Measurements from ENCODE around the gene TTC39A.

Gene TTC39A

DNA sequence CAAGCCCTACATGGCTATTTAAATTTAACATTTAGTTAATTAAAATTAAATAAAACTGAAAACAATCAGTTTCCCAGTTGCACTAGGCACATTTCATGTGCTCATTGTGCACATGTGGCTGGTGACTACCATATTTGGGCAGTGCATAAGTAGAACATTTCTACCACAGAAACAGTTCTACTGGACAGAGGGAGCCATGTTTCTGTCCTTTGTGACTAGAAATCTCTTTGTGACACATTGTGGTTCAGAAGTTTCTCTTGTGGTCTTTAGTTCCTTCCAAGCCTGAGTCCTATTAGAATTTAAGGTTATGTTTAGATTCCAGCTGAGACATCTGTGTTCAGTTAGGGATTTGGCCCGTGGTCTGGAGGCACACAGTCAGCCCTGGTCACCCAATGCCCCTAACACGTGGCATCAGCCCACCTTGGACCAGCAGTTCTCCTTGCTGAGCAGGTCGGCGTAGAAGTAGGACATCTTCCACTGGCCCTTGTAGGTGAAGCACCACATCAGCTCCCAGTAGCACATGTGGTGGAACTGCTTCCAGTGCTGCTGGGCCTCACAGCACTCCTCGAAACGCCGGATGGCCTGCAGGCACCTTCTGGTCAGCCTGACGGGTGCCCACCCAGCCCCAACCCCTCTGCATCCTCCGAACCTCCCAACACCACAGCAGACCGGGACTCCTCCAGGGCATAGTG is 29.1 kb downstream of the TTC39A start:
- no peaks in the 10 kb centered on the region for H3K27me3 Mint-ChIP-seq (ENCODE audit: low read depth)
- peaks cover 17% of the 10 kb centered on the region for H3K4me1 Mint-ChIP-seq (ENCODE audit: low read depth)
- H3K4me3 Mint-ChIP-seq, result no peak overlapping the region
- H3K9me3 Mint-ChIP-seq, result no peaks in the 10 kb centered on the region
- no peaks in the 10 kb centered on the region for H3K36me3 Mint-ChIP-seq (ENCODE audit: low read depth)
- H3K27ac Mint-ChIP-seq, result no peak overlapping the region

DNA sequence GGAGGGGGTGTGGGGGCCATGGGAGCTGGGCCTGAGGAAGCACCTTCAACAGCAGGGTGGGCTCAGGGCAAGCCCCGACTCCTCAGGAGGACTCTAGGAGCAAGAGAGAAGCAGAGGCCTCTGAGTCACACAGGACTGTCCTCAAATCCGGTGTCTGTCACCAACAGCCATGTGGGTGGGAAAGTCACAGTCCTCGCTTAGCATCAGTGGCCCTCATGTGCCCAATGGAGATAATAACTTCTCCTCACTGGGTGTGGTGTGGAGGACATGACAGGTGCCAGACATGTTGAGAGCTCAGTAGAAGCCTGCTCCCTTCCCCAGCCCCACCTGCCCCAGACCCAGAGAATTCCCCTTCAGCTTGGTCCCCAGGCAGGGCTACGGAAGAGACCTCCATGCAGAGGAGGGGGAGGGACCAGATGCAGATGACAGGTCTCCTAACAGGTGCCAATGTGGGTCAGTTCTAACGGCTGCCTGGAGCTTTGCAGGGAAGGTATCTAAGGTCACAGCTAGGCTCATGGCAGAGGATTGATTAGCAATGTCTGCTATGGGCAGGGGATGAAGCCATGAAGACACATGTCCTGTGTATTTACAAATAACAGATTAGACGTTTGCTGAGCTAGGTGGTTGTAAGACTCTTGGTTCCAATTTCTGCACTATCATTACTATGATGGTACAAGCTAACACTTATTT is 30.2 kb downstream of the TTC39A start:
- H3K27me3 Mint-ChIP-seq (ENCODE audit: low read depth), result no peaks in the 10 kb centered on the region
- no peaks in the 10 kb centered on the region for H3K9me3 Mint-ChIP-seq
- H3K4me3 Mint-ChIP-seq, result no peak overlapping the region
- H3K36me3 Mint-ChIP-seq (ENCODE audit: low read depth), result no peaks in the 10 kb centered on the region
- H3K27ac Mint-ChIP-seq, result no peak overlapping the region
- H3K4me1 Mint-ChIP-seq (ENCODE audit: low read depth), result peaks cover 22% of the 10 kb centered on the region

- no peaks in the 10 kb centered on the region for H3K36me3 Mint-ChIP-seq (ENCODE audit: low read depth)
- no peaks in the 10 kb centered on the region for H3K9me3 Mint-ChIP-seq
- H3K4me3 Mint-ChIP-seq, result no peak overlapping the region
- H3K4me1 Mint-ChIP-seq (ENCODE audit: low read depth), result peaks cover 27% of the 10 kb centered on the region
- H3K27ac Mint-ChIP-seq, result no peak overlapping the region
- H3K27me3 Mint-ChIP-seq (ENCODE audit: low read depth), result no peaks in the 10 kb centered on the region
Measured at GRCh38 chr1:51299185-51299885, 31.0 kb downstream of the TTC39A start.

DNA sequence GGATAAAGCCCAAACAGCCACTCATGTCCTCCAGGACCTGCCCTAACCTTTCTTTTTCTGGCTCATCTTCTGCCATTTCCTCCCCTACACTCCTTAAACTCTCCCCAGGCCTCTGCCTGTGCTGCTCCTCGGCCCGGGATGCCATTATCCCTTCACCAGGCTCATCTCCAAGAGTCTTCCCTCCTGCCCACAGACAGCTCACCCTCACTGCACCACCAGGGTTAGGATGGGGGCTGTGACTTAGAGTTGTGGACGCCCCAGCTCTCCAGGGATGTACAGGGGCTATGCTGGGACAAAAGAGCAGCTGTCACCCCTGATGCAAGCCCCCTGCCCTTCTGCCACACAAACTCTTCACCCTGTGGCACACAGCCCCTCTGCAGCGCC is 32.0 kb downstream of the TTC39A start:
- no peak overlapping the region for H3K27ac Mint-ChIP-seq
- no peak overlapping the region for H3K4me3 Mint-ChIP-seq
- H3K27me3 Mint-ChIP-seq (ENCODE audit: low read depth), result no peaks in the 10 kb centered on the region
- H3K36me3 Mint-ChIP-seq (ENCODE audit: low read depth), result no peaks in the 10 kb centered on the region
- H3K4me1 Mint-ChIP-seq (ENCODE audit: low read depth), result peaks cover 25% of the 10 kb centered on the region
- no peaks in the 10 kb centered on the region for H3K9me3 Mint-ChIP-seq

GRCh38 chr1:51297401-51298321 is 32.7 kb downstream of the TTC39A start:
- peak overlapping the region; percentile 56 for H3K27ac Mint-ChIP-seq
- H3K4me3 Mint-ChIP-seq, result peak overlapping the region; percentile 57
- H3K4me1 Mint-ChIP-seq (ENCODE audit: low read depth), result peaks cover 25% of the 10 kb centered on the region
- no peaks in the 10 kb centered on the region for H3K9me3 Mint-ChIP-seq
- H3K36me3 Mint-ChIP-seq (ENCODE audit: low read depth), result no peaks in the 10 kb centered on the region
- H3K27me3 Mint-ChIP-seq (ENCODE audit: low read depth), result no peaks in the 10 kb centered on the region

DNA sequence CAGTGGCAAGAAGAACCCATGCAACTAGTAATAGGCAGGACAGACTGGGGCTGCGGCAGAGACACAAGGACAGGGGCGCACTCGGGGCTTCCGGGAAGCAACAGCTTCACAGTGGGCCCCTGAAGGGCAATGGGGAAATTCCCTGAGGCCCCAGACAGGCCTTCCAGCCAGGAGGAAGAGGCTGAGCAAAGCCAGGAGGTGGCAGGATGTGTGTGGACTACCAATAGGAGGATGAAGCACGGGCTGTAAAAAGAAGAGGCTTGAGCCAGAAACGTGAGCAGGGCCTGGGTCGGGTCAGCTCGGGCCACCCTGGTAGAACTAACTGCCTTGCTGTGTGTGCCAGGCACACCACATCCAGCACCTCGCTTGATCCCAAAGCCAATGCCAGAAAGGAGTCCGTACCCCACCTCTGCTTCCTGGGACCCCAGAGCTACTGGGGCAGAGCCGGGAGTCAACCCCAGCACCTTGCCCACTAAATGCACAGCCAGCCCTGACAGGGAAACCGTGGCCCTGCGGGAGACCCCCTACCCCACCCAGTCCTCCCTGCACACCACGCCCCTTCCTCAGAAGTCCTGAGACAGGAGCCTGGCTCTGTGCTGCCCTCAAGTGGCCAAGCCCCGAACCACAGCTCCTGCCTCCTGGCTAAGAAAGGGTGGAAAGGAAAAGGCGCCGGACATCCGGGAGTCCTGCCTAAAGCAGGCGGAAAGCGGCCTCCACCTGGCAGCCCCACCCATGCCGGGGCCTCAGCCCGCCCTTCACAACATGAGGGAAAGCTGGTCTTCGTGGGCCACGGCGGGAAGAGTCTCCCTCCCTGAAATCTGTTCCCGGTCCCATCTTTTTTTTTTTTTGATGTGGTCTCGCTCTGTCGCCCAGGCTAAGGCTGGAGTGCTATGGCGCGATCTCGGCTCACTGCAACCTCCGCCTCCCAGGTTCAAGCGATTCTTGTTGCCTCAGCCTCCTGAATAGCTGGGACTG is 33.7 kb downstream of the TTC39A start:
- H3K27ac Mint-ChIP-seq, result no peak overlapping the region
- H3K27me3 Mint-ChIP-seq (ENCODE audit: low read depth), result no peaks in the 10 kb centered on the region
- H3K4me1 Mint-ChIP-seq (ENCODE audit: low read depth), result peaks cover 25% of the 10 kb centered on the region
- H3K4me3 Mint-ChIP-seq, result peak overlapping the region; percentile 75
- H3K36me3 Mint-ChIP-seq (ENCODE audit: low read depth), result no peaks in the 10 kb centered on the region
- H3K9me3 Mint-ChIP-seq, result no peaks in the 10 kb centered on the region

GRCh38 chr1:51295926-51296325 is 34.4 kb downstream of the TTC39A start:
- Mint-ChIP-seq H3K27ac (no peak overlapping the region), H3K9me3 (no peaks in the 10 kb centered on the region), H3K36me3 (ENCODE audit: low read depth) (no peaks in the 10 kb centered on the region), H3K4me3 (no peak overlapping the region), H3K4me1 (ENCODE audit: low read depth) (peaks cover 25% of the 10 kb centered on the region), H3K27me3 (ENCODE audit: low read depth) (no peaks in the 10 kb centered on the region)

DNA sequence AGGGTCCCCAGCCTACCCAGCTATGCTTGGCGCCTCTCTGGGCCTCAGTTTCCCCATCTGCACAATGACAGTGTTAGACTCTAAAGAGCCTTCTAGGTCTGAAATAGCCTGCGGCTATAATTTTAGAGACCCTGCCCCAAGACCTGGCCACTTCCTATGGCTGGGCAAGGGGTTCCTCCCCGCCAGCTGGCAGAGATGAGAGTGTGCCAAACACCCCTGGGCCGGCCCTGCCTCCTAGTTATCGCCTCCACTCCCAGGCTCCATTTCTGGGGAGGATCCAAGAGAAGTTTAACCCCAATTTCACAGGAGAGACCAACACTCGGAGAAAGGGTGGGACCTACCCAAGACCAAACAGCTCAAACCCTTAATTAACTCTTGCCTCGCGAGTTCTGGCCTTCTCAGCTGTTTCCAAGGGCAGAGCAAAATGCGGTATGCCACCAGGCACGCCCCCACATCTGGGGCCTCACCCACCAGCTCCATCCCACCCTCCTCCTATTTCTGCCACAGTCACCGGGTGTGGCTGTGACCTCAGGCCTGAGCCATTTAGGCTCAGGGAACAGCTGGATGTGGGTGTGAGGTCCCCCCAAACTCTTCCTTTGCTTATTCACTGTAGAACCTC is 35.7 kb downstream of the TTC39A start:
- H3K4me1 Mint-ChIP-seq (ENCODE audit: low read depth), result peaks cover 21% of the 10 kb centered on the region
- H3K27ac Mint-ChIP-seq, result no peak overlapping the region
- no peaks in the 10 kb centered on the region for H3K9me3 Mint-ChIP-seq
- H3K36me3 Mint-ChIP-seq (ENCODE audit: low read depth), result no peaks in the 10 kb centered on the region
- H3K4me3 Mint-ChIP-seq, result no peak overlapping the region
- no peaks in the 10 kb centered on the region for H3K27me3 Mint-ChIP-seq (ENCODE audit: low read depth)

GRCh38 chr1:51293898-51294515 is 36.4 kb downstream of the TTC39A start:
- H3K27ac Mint-ChIP-seq, result no peak overlapping the region
- no peaks in the 10 kb centered on the region for H3K9me3 Mint-ChIP-seq
- peaks cover 21% of the 10 kb centered on the region for H3K4me1 Mint-ChIP-seq (ENCODE audit: low read depth)
- H3K4me3 Mint-ChIP-seq, result no peak overlapping the region
- H3K36me3 Mint-ChIP-seq (ENCODE audit: low read depth), result no peaks in the 10 kb centered on the region
- H3K27me3 Mint-ChIP-seq (ENCODE audit: low read depth), result no peaks in the 10 kb centered on the region

- Mint-ChIP-seq H3K27ac (no peak overlapping the region), H3K9me3 (no peaks in the 10 kb centered on the region), H3K27me3 (ENCODE audit: low read depth) (no peaks in the 10 kb centered on the region), H3K4me1 (ENCODE audit: low read depth) (peaks cover 9% of the 10 kb centered on the region), H3K36me3 (ENCODE audit: low read depth) (no peaks in the 10 kb centered on the region), H3K4me3 (no peak overlapping the region)
Measured at GRCh38 chr1:51290489-51290847, 39.9 kb downstream of the TTC39A start.

GRCh38 chr1:51289676-51290488 is 40.5 kb downstream of the TTC39A start:
- Mint-ChIP-seq H3K27me3 (ENCODE audit: low read depth) (no peaks in the 10 kb centered on the region), H3K4me3 (no peak overlapping the region), H3K9me3 (no peaks in the 10 kb centered on the region), H3K36me3 (ENCODE audit: low read depth) (no peaks in the 10 kb centered on the region), H3K4me1 (ENCODE audit: low read depth) (peaks cover 7% of the 10 kb centered on the region), H3K27ac (no peak overlapping the region)

GRCh38 chr1:51288578-51288977 is 41.8 kb downstream of the TTC39A start:
- Mint-ChIP-seq H3K27me3 (ENCODE audit: low read depth) (no peaks in the 10 kb centered on the region), H3K36me3 (ENCODE audit: low read depth) (no peaks in the 10 kb centered on the region), H3K4me3 (no peak overlapping the region), H3K27ac (no peak overlapping the region), H3K4me1 (ENCODE audit: low read depth) (peaks cover 14% of the 10 kb centered on the region), H3K9me3 (no peaks in the 10 kb centered on the region)

All from T-helper 1 cell treated with Interleukin-12 subunit alpha and Interleukin-12 subunit beta and Interleukin-4 antibody, amounts not matched to agents 30 μg/mL and 1 μg/mL, for 36 hours (primary cell).